ENCODE data around the gene EIF2AK3.

GRCh38 chr2:88613921-88614320 lies 13.3 kb downstream of the EIF2AK3 start:
- TF ChIP-seq CTCF (IDR thresholded peaks at IDR 0.05) (no peak), POLR2A (IDR thresholded peaks at IDR 0.05) (no peak)

Measured in uterus (tissue), 2 donors.